ENCODE measurements around the gene DAAM1. TPM values are rescaled to one million over a fixed set of nuclear protein-coding genes. Genes with fewer than 3 reads are reported as not detected.

Gene DAAM1
- total and polyA plus RNA-seq, 2 donors from 2014 or later = 5.3 to 47.8 TPM

DNA sequence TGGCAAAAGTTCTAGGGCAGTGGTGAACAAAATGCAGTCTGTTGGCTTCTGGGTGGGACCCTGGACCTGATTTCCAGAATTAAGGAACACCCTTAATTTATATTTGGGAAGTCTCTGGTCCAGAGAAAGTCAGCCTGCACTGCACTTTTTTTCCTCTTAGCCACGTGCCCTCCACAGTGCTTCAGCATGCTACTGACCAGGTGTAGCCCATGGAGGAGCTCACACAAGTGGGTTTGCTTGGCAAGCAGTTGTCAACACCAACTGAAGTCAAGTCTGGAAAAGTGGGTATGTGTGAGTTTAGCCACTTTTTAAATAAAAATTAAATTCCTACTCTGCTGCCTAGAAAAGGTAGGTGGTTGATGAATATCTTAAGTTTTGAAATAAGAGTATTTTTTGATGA is 111.3 kb downstream of the DAAM1 start:
- Histone ChIP-seq H3K36me3 (ENCODE audit: control insufficient read depth in 2 of 3, insufficient read depth in 3 of 3, low read length in 3 of 3) (no peaks in the 10 kb centered on the region), H3K9ac (ENCODE audit: low read length in 3 of 3) (no peak overlapping the region), H3K9me3 (ENCODE audit: control insufficient read depth in 2 of 3, insufficient read depth in 1 of 3, low read length in 3 of 3) (no peaks in the 10 kb centered on the region), H3K4me1 (ENCODE audit: control insufficient read depth in 2 of 3, insufficient read depth in 2 of 3, low read depth in 1 of 3, low read length in 3 of 3) (peaks cover 0 to 5% (median under 1%) of the 10 kb centered on the region in 3 donors), H3K27ac (ENCODE audit: low read depth in 2 of 2, low read length in 2 of 2) (no peak overlapping the region), H3K4me3 (ENCODE audit: low read length in 3 of 3) (no peak overlapping the region), H3K27me3 (ENCODE audit: control insufficient read depth, insufficient read depth, low read length) (no peaks in the 10 kb centered on the region)
- intact Hi-C loops (cut with DNase I) = no loop called here
- no peak for DNase-seq
- TF ChIP-seq, protein P1, sequence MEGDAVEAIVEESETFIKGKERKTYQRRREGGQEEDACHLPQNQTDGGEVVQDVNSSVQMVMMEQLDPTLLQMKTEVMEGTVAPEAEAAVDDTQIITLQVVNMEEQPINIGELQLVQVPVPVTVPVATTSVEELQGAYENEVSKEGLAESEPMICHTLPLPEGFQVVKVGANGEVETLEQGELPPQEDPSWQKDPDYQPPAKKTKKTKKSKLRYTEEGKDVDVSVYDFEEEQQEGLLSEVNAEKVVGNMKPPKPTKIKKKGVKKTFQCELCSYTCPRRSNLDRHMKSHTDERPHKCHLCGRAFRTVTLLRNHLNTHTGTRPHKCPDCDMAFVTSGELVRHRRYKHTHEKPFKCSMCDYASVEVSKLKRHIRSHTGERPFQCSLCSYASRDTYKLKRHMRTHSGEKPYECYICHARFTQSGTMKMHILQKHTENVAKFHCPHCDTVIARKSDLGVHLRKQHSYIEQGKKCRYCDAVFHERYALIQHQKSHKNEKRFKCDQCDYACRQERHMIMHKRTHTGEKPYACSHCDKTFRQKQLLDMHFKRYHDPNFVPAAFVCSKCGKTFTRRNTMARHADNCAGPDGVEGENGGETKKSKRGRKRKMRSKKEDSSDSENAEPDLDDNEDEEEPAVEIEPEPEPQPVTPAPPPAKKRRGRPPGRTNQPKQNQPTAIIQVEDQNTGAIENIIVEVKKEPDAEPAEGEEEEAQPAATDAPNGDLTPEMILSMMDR (IDR thresholded peaks at IDR 0.05; ENCODE audit: borderline replicate concordance, extremely low read depth, insufficient read depth) = no peak
- no peak for FAIRE-seq

DNA sequence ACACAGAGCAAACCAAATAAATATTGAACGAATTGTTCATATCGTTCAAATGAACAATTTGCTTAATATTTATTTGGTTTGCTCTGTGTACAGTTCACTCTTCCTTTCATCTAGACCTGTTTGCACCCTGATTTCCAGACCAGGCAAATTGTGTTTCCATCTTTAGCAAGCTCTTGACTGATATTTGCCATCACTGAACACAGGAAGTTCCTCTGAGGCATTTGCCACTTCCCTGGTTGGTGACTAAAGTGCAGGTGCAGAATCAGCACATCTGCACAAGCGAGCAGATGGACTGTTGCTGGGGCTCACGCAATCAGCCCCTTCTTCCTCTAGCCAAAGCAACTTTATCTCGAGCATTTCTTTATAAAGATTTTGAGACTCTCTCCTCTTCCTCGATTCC is 112.9 kb downstream of the DAAM1 start:
- H3K27ac ChIP-seq (ENCODE audit: low read depth in 2 of 2, low read length in 2 of 2) = no peak overlapping the region
- peaks cover 3 to 17% (median 7%) of the 10 kb centered on the region in 3 donors for H3K4me1 ChIP-seq (ENCODE audit: control insufficient read depth in 2 of 3, insufficient read depth in 2 of 3, low read depth in 1 of 3, low read length in 3 of 3)
- FAIRE-seq = no peak
- TF ChIP-seq, protein P1 (IDR thresholded peaks at IDR 0.05; ENCODE audit: borderline replicate concordance, extremely low read depth, insufficient read depth) = no peak
- no peaks in the 10 kb centered on the region for H3K27me3 ChIP-seq (ENCODE audit: control insufficient read depth, insufficient read depth, low read length)
- no peak overlapping the region for H3K4me3 ChIP-seq (ENCODE audit: low read length in 3 of 3)
- intact Hi-C loops (cut with DNase I) = no loop called here
- no peak for DNase-seq
- no peaks in the 10 kb centered on the region for H3K36me3 ChIP-seq (ENCODE audit: control insufficient read depth in 2 of 3, insufficient read depth in 3 of 3, low read length in 3 of 3)
- H3K9me3 ChIP-seq (ENCODE audit: control insufficient read depth in 2 of 3, insufficient read depth in 1 of 3, low read length in 3 of 3) = no peaks in the 10 kb centered on the region
- no peak overlapping the region for H3K9ac ChIP-seq (ENCODE audit: low read length in 3 of 3)

DNA sequence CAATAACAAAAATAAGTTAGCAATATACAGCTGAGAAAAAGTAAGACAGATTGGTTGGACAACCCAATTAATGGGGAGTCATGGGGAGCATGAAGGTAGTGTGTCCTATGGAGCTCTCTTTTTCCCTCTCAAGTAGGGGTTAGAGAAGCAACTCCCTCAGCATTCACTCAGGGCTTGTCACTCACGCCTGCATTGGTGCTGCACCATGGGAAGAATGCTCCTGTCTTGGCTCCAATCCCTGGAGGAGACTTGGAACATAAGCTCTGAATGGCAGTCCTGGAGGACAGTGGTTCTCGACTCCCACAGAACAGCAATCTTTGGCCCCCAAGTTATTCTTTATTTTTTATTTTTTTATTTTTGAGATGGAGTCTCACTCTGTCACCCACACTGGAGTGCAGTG is 113.8 kb downstream of the DAAM1 start:
- Histone ChIP-seq H3K9me3 (ENCODE audit: control insufficient read depth in 2 of 3, insufficient read depth in 1 of 3, low read length in 3 of 3) (no peaks in the 10 kb centered on the region), H3K36me3 (ENCODE audit: control insufficient read depth in 2 of 3, insufficient read depth in 3 of 3, low read length in 3 of 3) (no peaks in the 10 kb centered on the region), H3K4me3 (ENCODE audit: low read length in 3 of 3) (no peak overlapping the region), H3K4me1 (ENCODE audit: control insufficient read depth in 2 of 3, insufficient read depth in 2 of 3, low read depth in 1 of 3, low read length in 3 of 3) (peaks cover 3 to 21% (median 3%) of the 10 kb centered on the region in 3 donors), H3K27me3 (ENCODE audit: control insufficient read depth, insufficient read depth, low read length) (no peaks in the 10 kb centered on the region), H3K9ac (ENCODE audit: low read length in 3 of 3) (no peak overlapping the region), H3K27ac (ENCODE audit: low read depth in 2 of 2, low read length in 2 of 2) (no peak overlapping the region)
- DNase-seq (no peak), FAIRE-seq (no peak)
- TF ChIP-seq, protein P1 (IDR thresholded peaks at IDR 0.05; ENCODE audit: borderline replicate concordance, extremely low read depth, insufficient read depth) = no peak
- intact Hi-C loops (cut with DNase I) = no loop called here

DNA sequence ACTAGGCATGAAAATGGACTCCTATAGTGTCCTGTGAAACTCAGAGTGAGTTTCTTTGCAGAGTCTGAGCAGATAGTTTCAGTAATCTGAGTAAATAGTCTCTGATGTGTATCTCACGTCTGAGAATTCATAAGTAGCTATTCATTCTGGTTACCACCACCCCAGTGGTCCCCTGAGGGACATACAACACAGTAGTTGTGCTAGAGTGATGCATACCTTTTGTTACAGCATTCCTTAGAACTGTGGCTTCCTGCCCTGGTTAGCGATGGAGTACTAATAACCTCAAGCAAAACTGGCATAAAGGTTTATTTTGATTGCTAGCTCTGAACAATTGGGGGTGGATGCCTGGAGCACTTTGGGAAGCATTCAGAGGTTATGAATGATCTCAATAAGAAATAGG is 114.7 kb downstream of the DAAM1 start:
- H3K27ac ChIP-seq (ENCODE audit: low read depth in 2 of 2, low read length in 2 of 2) = no peak overlapping the region
- no peak overlapping the region for H3K9ac ChIP-seq (ENCODE audit: low read length in 3 of 3)
- FAIRE-seq = no peak

More for the DNA sequence above, 114.7 kb downstream of the DAAM1 start:
- TF ChIP-seq, protein P1 (IDR thresholded peaks at IDR 0.05; ENCODE audit: borderline replicate concordance, extremely low read depth, insufficient read depth) = no peak
- Histone ChIP-seq H3K27me3 (ENCODE audit: control insufficient read depth, insufficient read depth, low read length) (no peaks in the 10 kb centered on the region), H3K4me3 (ENCODE audit: low read length in 3 of 3) (no peak overlapping the region), H3K36me3 (ENCODE audit: control insufficient read depth in 2 of 3, insufficient read depth in 3 of 3, low read length in 3 of 3) (no peaks in the 10 kb centered on the region), H3K9me3 (ENCODE audit: control insufficient read depth in 2 of 3, insufficient read depth in 1 of 3, low read length in 3 of 3) (no peaks in the 10 kb centered on the region), H3K4me1 (ENCODE audit: control insufficient read depth in 2 of 3, insufficient read depth in 2 of 3, low read depth in 1 of 3, low read length in 3 of 3) (peaks cover 3 to 21% (median 3%) of the 10 kb centered on the region in 3 donors)
- intact Hi-C loops (cut with DNase I) = no loop called here
- no peak for DNase-seq
